ENCODE data around the gene MDC1. TPM values are rescaled to one million over a fixed set of nuclear protein-coding genes. Genes with fewer than 3 reads are reported as not detected.
"Not testable (repeated sequence)": the region's sequence is repeated elsewhere in the genome, so short reads cannot be mapped to it uniquely, and the experiment has no call there.

Gene MDC1
- total RNA-seq, 1 donor from 2014 or later, result 14.7 TPM

DNA sequence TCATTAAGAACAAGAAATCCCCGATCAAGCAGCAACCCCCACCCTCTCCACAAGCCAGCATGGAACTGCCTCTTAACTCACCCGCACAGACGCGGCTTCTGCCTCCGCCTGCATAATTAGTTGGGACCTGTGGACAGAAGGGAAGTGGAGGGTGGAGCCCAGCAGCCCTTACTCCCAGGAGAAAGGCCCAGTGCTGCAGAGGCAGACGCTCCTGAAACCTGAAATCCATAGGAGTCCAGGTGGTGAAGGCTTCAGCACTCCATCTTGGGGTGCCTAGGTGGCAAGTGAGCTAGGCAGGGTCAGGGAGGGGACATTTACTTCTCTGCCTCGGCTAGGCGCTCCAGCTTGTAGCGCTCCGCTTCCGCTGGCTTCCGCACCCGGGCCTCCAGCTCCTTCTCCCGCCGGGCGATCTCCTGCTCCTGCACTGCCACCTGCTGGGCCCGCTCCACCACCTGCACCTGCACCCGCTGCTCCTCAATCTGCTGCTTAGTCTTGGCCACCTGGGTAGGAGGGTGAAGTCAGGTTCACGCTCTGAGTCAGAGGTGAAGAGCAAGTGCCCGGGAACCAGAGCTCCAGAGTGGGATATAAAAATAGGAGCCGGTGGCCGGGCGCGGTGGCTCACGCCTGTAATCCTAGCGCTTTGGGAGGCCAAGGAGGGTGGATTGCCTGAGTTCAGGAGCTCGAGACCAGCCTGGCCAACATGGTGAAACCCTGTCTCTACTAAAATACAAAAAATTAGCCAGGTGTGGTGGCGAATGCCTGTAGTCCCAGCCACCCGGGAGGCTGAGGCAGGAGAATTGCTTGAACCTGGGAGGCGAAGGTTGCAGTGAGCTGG is 13.7 kb upstream of the MDC1 start:
- Histone ChIP-seq H3K27me3 (ENCODE audit: control insufficient read depth, insufficient read depth, low read length) (no peaks in the 10 kb centered on the region), H3K4me3 (ENCODE audit: low read depth, low read length) (no peak overlapping the region), H3K36me3 (ENCODE audit: control insufficient read depth, insufficient read depth, low read length) (peaks cover 1% of the 10 kb centered on the region)
- TF ChIP-seq, protein P1, sequence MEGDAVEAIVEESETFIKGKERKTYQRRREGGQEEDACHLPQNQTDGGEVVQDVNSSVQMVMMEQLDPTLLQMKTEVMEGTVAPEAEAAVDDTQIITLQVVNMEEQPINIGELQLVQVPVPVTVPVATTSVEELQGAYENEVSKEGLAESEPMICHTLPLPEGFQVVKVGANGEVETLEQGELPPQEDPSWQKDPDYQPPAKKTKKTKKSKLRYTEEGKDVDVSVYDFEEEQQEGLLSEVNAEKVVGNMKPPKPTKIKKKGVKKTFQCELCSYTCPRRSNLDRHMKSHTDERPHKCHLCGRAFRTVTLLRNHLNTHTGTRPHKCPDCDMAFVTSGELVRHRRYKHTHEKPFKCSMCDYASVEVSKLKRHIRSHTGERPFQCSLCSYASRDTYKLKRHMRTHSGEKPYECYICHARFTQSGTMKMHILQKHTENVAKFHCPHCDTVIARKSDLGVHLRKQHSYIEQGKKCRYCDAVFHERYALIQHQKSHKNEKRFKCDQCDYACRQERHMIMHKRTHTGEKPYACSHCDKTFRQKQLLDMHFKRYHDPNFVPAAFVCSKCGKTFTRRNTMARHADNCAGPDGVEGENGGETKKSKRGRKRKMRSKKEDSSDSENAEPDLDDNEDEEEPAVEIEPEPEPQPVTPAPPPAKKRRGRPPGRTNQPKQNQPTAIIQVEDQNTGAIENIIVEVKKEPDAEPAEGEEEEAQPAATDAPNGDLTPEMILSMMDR (IDR thresholded peaks at IDR 0.05; ENCODE audit: insufficient read depth, low read length, poor library complexity, severe bottlenecking), result peak; percentile 89
- DNase-seq (ENCODE audit: low read depth), result no peak

DNA sequence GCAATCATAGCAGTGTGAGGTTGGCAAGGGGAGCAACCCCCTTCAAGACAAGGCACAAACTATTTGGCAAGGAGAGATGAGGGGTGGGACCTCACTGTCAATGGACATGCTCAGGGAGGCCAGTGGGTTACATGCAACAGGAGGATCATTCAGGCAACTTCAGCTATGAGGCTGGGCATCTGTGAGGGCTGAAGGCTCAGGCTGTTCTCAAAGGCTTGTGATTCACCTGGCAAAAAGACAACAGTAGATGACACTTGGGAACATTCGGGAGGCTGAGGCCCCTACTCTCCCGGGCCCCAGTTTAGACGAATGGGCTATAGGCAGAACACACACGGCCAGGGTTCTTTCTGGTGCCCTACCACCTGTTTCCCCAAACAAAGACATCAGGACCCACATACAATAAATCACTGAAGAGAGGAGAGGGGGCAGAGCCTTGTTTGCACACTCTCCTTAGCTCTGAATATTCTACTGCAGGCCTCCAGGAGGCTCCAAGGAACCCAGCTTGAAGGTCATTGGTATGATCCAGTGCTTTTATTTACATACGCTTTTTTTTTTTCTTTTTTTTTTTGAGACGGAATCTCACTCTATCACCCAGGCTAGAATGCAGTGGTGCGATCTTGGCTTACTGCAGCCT is 11.0 kb upstream of the MDC1 start:
- Histone ChIP-seq H3K36me3 (ENCODE audit: control insufficient read depth, insufficient read depth, low read length) (peaks cover 3% of the 10 kb centered on the region), H3K4me3 (ENCODE audit: low read depth, low read length) (no peak overlapping the region), H3K27me3 (ENCODE audit: control insufficient read depth, insufficient read depth, low read length) (no peaks in the 10 kb centered on the region)
- TF ChIP-seq, protein P1 (IDR thresholded peaks at IDR 0.05; ENCODE audit: insufficient read depth, low read length, poor library complexity, severe bottlenecking), result peak; percentile 6
- DNase-seq (ENCODE audit: low read depth), result no peak

DNA sequence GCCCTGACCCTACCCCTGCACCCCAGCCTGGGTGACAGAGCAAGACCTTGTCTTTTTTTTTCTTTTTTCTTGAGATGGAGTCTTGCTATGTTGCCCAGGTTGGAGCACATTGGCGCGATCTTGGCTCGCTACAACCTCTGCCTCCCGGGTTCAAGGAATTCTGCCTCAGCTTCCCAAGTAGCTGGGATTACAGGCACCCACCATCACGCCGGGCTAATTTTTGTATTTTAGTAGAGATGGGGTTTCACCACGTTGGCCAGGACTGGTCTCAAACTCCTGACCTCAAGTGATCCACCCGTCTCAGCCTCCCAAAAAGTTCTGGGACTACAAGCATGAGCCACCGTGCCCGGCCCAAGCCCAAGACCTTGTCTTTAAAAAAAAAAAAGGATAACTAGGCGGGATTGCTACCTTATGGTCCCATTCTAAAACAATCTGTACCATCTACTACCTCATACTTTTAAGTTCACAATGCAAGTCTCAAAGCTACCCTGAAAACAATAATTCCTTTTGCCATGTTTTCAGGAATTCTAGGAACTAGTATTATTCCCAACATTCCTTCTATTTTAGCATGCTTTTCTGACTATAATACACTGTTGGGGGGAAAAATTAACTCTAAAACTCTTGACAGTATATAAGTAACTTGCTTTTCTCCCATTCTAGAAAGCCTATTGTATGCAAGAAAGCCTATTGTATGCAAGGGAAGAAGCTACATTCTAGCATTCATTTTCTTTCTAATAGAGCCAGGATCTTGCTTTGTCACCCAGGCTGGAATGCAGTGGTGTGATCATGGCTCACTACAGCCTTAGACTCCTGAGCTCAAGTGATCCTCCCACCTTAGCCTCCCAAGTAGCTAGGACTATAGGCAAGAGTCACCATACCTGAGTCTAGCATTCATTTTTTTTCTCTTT is 9.7 kb upstream of the MDC1 start:
- Histone ChIP-seq H3K4me3 (ENCODE audit: low read depth, low read length) (no peak overlapping the region), H3K36me3 (ENCODE audit: control insufficient read depth, insufficient read depth, low read length) (peaks cover 7% of the 10 kb centered on the region), H3K27me3 (ENCODE audit: control insufficient read depth, insufficient read depth, low read length) (no peaks in the 10 kb centered on the region)
- TF ChIP-seq, protein P1 (IDR thresholded peaks at IDR 0.05; ENCODE audit: insufficient read depth, low read length, poor library complexity, severe bottlenecking), result no peak
- no peak for DNase-seq (ENCODE audit: low read depth)

DNA sequence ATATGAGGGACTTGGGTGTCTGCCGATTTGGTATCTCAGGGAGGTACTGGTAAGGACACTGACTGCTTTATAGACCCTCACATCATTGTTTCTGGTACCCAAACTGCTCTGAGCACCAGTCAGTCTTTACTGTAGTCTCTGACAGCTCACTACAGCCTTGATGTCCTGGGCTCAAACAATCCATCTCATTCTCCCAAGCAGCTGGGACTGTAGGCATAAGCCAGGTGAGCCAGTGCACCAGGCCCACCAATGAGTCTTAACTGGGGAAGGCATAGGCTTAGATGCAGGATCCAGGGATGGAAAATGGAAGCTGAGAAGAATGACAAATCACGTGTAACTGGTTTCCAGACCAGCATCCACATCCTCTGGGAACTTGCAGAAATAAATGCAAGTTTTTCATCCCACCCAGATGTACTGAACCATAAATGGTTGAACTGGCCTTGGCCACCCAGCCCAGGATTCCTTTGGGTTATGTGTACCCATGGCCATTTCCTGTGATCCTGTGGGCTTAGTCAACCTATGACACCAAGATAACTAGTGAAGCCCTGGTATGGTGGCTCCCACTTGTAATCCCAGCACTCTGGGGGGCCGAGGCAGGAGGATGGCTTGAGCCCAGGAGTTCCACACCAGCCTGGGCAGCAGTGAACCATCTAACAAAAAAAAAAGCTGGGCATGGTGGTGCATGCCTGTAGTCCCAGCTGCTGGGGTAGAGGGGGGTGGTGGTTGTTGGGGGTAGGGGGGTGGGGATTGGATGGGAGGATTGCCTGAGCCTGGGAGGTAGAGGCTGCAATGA is 8.8 kb upstream of the MDC1 start:
- Histone ChIP-seq H3K4me3 (ENCODE audit: low read depth, low read length) (no peak overlapping the region), H3K36me3 (ENCODE audit: control insufficient read depth, insufficient read depth, low read length) (peaks cover 8% of the 10 kb centered on the region), H3K27me3 (ENCODE audit: control insufficient read depth, insufficient read depth, low read length) (no peaks in the 10 kb centered on the region)
- TF ChIP-seq, protein P1 (IDR thresholded peaks at IDR 0.05; ENCODE audit: insufficient read depth, low read length, poor library complexity, severe bottlenecking), result no peak
- DNase-seq (ENCODE audit: low read depth), result no peak

DNA sequence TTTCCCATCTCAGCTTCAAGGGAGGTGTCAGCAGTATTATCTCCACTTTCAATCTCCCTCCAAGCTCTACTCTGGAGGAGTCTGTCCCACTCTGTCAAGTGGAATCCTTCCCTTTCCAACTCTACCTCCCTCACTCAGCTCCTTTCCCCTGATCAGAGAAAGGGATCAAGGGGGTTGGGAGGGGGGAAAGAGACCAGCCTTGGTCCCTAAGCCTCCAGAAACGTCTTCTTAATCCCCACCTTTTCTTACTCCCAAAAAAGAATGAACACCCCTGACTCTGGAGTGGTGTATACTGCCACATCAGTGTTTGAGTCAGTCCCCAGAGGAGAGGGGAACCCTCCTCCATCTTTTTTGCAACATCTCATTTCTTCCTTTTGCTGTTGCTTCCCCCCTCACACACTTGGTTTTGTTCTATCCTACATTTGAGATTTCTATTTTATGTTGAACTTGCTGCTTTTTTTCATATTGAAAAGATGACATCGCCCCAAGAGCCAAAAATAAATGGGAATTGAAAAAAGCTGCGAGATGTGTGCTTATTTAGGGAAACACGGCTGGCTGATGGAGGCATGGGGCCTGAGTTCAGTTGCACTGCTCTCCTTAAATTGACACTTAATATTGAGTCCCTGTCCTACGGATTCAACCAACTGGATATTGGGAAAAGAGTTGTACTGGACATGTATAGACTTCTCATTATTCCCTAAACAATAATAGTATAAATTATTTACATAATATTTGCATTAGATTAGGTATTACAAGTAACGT is 8.0 kb upstream of the MDC1 start:
- no peak for DNase-seq (ENCODE audit: low read depth)
- no peak overlapping the region for H3K4me3 ChIP-seq (ENCODE audit: low read depth, low read length)
- no peaks in the 10 kb centered on the region for H3K27me3 ChIP-seq (ENCODE audit: control insufficient read depth, insufficient read depth, low read length)
- TF ChIP-seq, protein P1 (IDR thresholded peaks at IDR 0.05; ENCODE audit: insufficient read depth, low read length, poor library complexity, severe bottlenecking), result no peak
- H3K36me3 ChIP-seq (ENCODE audit: control insufficient read depth, insufficient read depth, low read length), result peaks cover 6% of the 10 kb centered on the region

DNA sequence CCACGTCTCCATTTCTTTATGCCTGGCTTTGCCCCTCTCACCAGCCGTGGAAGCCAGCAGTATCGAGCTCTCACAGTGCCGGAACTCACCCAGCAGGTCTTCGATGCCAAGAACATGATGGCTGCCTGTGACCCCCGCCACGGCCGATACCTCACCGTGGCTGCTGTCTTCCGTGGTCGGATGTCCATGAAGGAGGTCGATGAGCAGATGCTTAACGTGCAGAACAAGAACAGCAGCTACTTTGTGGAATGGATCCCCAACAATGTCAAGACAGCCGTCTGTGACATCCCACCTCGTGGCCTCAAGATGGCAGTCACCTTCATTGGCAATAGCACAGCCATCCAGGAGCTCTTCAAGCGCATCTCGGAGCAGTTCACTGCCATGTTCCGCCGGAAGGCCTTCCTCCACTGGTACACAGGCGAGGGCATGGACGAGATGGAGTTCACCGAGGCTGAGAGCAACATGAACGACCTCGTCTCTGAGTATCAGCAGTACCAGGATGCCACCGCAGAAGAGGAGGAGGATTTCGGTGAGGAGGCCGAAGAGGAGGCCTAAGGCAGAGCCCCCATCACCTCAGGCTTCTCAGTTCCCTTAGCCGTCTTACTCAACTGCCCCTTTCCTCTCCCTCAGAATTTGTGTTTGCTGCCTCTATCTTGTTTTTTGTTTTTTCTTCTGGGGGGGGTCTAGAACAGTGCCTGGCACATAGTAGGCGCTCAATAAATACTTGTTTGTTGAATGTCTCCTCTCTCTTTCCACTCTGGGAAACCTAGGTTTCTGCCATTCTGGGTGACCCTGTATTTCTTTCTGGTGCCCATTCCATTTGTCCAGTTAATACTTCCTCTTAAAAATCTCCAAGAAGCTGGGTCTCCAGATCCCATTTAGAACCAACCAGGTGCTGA is 7.0 kb upstream of the MDC1 start:
- not testable (repeated sequence) for DNase-seq (ENCODE audit: low read depth); H3K4me3 ChIP-seq (ENCODE audit: low read depth, low read length); H3K36me3 ChIP-seq (ENCODE audit: control insufficient read depth, insufficient read depth, low read length)

More for the DNA sequence above, 7.0 kb upstream of the MDC1 start:
- H3K27me3 ChIP-seq (ENCODE audit: control insufficient read depth, insufficient read depth, low read length), result not testable (repeated sequence)

Measured in kidney epithelial cell (primary cell).